WERI-Rb-1 (cell line): Measurements from ENCODE around the gene NUPR1.
"Not testable (repeated sequence)": the region's sequence is repeated elsewhere in the genome, so short reads cannot be mapped to it uniquely, and the experiment has no call there.

Source experiments
- DNase-seq: peaks from one replicate; pipeline ENCODE4 v3.0.0-alpha.2; 2020
- H3K27ac ChIP-seq: fragments of 250-450 bp; sonication (Bioruptor Pico); 2 replicates; pipeline ENCODE4 v1.5.1; 2020; ENCODE audit warnings: mild to moderate bottlenecking, moderate library complexity
- H3K27me3 ChIP-seq: fragments of 250-450 bp; sonication (Bioruptor Pico); 2 replicates; pipeline ENCODE4 v1.5.1; 2021; ENCODE audit warnings: mild to moderate bottlenecking, low read depth, moderate library complexity; ENCODE audit not compliant: insufficient read depth, severe bottlenecking
- H3K36me3 ChIP-seq: fragments of 250-450 bp; sonication (Bioruptor Pico); 2 replicates; pipeline ENCODE4 v1.5.1; 2020; ENCODE audit warnings: mild to moderate bottlenecking, moderate library complexity
- H3K4me3 ChIP-seq: 2 replicates; pipeline ENCODE4 v1.5.1; 2011; ENCODE audit warnings: low read depth, mild to moderate bottlenecking, control low read depth, low read length
- H3K9me3 ChIP-seq: fragments of 250-450 bp; sonication (Bioruptor Pico); 2 replicates; pipeline ENCODE4 v1.5.1; 2021; ENCODE audit warnings: mild to moderate bottlenecking, moderate library complexity; ENCODE audit not compliant: severe bottlenecking
- CTCF ChIP-seq: IDR thresholded peaks from 2 replicates; pipeline ENCODE4 v1.5.1; 2011; ENCODE audit warnings: low read depth, mild to moderate bottlenecking, control low read depth, inconsistent platforms, low read length

Gene NUPR1

GRCh38 chr16:28491230-28491969, 47.4 kb downstream of the NUPR1 start:
- peak overlapping the region; percentile 97 for H3K4me3 ChIP-seq
- H3K9me3 ChIP-seq, result no peaks in the 10 kb centered on the region
- peak; percentile 30; the same call in 1 of the 2 replicates for TF ChIP-seq CTCF
- peak; percentile 35 for DNase-seq
- peaks cover 5% of the 10 kb centered on the region; the same call in 1 of the 2 replicates for H3K36me3 ChIP-seq
- peak overlapping the region; percentile 96 for H3K27ac ChIP-seq
- no peaks in the 10 kb centered on the region for H3K27me3 ChIP-seq

- DNase-seq, result no peak
- H3K27me3 ChIP-seq, result no peaks in the 10 kb centered on the region
- H3K4me3 ChIP-seq, result no peak overlapping the region
- H3K27ac ChIP-seq, result no peak overlapping the region
- H3K36me3 ChIP-seq, result peaks cover 12% of the 10 kb centered on the region
- TF ChIP-seq CTCF, result no peak
- H3K9me3 ChIP-seq, result no peaks in the 10 kb centered on the region
Measured at GRCh38 chr16:28486266-28486665, 52.5 kb downstream of the NUPR1 start.

- not testable (repeated sequence) for H3K36me3 ChIP-seq, H3K4me3 ChIP-seq
Measured at GRCh38 chr16:28483361-28483760, 55.4 kb downstream of the NUPR1 start.

More at GRCh38 chr16:28483361-28483760, 55.4 kb downstream of the NUPR1 start:
- not testable (repeated sequence) for DNase-seq, H3K27ac ChIP-seq, H3K9me3 ChIP-seq, H3K27me3 ChIP-seq
